Measurements from ENCODE around the gene JAG2. TPM values are rescaled to one million over a fixed set of nuclear protein-coding genes. Genes with fewer than 3 reads are reported as not detected.

Gene JAG2
- total RNA-seq, 4 donors from 2014 or later, result 7.6 to 27.4 (median 11.9) TPM

DNA sequence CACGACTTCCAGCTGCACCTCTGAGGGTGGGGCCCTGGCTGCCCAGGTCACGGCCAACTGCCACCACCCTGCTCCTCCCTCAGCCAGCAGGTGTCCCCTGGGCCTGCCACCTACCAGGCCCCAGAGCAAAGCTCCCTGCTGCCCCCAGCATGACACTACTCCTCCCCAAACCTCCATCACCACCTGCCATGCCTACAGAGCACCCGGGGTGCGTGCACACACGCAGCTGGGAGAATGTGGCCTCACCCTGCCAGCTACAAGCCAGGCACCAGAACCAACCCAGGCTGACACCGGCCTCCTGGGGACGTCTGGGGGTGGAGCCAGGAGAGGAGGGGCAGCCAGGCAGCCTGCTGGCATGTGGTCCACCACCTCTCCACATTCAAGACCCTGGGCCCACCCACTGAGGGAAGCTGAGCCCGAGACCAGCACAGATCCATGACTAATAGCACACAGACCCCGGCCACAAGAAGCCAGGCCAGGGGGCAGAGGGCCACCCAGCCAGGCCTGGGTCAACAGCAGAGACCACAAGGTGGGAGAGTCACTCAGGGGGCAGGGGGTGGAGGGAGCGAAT is 3.4 kb downstream of the JAG2 start:
- no peak for TF ChIP-seq POLR2A (IDR thresholded peaks at IDR 0.05)
- no peak for TF ChIP-seq CTCF (IDR thresholded peaks at IDR 0.05)
- no peak overlapping the region for H3K4me3 ChIP-seq
- H3K27ac ChIP-seq, result no peak overlapping the region
- H3K36me3 ChIP-seq, result no peaks in the 10 kb centered on the region
- H3K9me3 ChIP-seq, result no peaks in the 10 kb centered on the region
- peaks cover 0 to 9% of the 10 kb centered on the region in 2 donors for H3K27me3 ChIP-seq
- peaks cover 0 to 10% of the 10 kb centered on the region in 2 donors for H3K4me1 ChIP-seq
- DNase-seq, result no peak
- intact Hi-C loops (cut with DNase I; ENCODE audit: low total_unique reads), result no loop called here

DNA sequence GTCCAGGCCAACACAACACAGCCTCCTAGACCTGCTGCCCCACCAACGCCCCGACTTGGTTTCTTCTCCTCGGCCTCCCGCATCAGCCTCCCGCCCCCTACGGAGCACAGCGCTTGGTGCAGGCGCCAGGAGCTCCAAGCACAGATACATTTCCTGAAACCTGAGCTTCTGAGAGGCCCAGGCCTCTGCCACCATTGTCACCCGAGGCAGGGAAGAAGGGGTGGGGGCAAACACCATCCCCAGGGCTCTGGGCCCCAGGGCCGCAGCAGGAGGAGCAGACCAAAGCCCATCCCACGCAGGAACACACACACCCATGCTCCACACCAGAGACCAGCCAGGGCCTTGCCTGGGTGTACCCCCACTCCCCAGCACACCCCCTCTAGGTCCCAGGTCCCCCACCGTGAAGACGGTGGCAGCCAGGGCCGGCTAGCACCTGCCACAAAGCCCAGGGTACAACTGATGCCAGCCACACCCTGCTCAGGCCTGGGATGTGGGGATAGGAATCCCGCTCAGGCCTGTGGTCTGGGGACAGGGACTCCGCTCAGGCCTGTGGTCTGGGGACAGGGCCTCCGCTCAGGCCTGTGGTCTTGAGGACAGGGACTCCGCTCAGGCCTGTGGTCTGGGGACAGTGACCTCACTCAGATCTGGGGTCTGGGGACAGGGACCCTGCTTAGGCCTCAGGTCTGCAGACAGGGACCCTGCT is 5.4 kb downstream of the JAG2 start:
- H3K36me3 ChIP-seq, result no peaks in the 10 kb centered on the region
- intact Hi-C loops (cut with DNase I; ENCODE audit: low total_unique reads), result no loop called here
- peaks cover 0 to 10% of the 10 kb centered on the region in 2 donors for H3K4me1 ChIP-seq
- no peak overlapping the region for H3K27ac ChIP-seq
- H3K9me3 ChIP-seq, result no peaks in the 10 kb centered on the region
- H3K4me3 ChIP-seq, result no peak overlapping the region
- H3K27me3 ChIP-seq, result no peaks in the 10 kb centered on the region
- TF ChIP-seq CTCF (IDR thresholded peaks at IDR 0.05) (no peak), POLR2A (IDR thresholded peaks at IDR 0.05) (no peak)
- DNase-seq, result no peak

GRCh38 chr14:105162669-105162979 is 6.0 kb downstream of the JAG2 start:
- H3K36me3 ChIP-seq, result no peaks in the 10 kb centered on the region
- peaks cover 0 to 7% of the 10 kb centered on the region in 2 donors for H3K4me1 ChIP-seq
- no peak overlapping the region for H3K4me3 ChIP-seq
- DNase-seq, result no peak
- TF ChIP-seq CTCF (IDR thresholded peaks at IDR 0.05), result no peak
- no peak for TF ChIP-seq POLR2A (IDR thresholded peaks at IDR 0.05)
- no peaks in the 10 kb centered on the region for H3K9me3 ChIP-seq
- no peak overlapping the region for H3K27ac ChIP-seq
- intact Hi-C loops (cut with DNase I; ENCODE audit: low total_unique reads), result no loop called here
- H3K27me3 ChIP-seq, result no peaks in the 10 kb centered on the region

DNA sequence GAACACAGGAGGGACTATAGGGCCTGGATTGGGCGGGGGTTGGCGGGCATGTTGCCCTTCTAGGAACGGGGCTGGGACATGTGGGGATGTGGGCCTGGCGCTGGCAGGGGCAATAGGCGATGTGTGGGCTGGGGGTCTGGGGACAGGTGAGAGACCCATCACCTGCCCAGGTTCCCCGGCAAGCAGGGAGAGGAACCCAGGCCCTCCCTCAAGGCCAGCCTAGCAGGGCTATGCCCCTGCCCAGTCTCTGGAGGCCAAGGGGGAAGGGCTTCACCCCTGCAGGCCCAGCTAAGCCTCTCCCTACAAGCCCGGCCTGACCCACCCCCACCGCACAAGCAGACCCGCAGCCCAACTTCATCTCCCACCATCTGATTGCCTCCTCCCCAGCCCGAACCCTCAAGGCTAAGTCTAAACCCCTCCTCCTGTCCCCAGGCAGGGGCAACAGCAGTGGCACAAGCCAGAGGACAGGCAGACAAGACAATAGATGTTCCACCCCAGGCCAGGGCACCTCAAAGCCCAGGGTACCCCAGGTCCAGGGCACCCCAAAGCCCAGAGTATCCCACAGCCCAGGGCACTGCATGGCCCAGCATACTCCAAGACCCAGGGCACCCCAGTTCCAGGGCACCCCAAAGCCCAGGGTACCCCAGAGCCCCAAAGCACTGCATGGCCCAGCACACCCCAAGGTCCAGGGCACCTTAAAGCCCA is 6.5 kb downstream of the JAG2 start:
- Histone ChIP-seq H3K4me3 (no peak overlapping the region), H3K9me3 (no peaks in the 10 kb centered on the region), H3K36me3 (no peaks in the 10 kb centered on the region), H3K27ac (no peak overlapping the region), H3K27me3 (no peaks in the 10 kb centered on the region), H3K4me1 (peaks cover 0 to 4% of the 10 kb centered on the region in 2 donors)
- no peak for TF ChIP-seq CTCF (IDR thresholded peaks at IDR 0.05)
- TF ChIP-seq POLR2A (IDR thresholded peaks at IDR 0.05), result no peak
- no peak for DNase-seq
- intact Hi-C loops (cut with DNase I; ENCODE audit: low total_unique reads), result no loop called here

- Histone ChIP-seq H3K4me3 (no peak overlapping the region), H3K27ac (no peak overlapping the region), H3K4me1 (no peaks in the 10 kb centered on the region), H3K36me3 (no peaks in the 10 kb centered on the region), H3K9me3 (no peaks in the 10 kb centered on the region), H3K27me3 (no peaks in the 10 kb centered on the region)
- DNase-seq, result no peak
- intact Hi-C loops (cut with DNase I; ENCODE audit: low total_unique reads), result no loop called here
- TF ChIP-seq CTCF (IDR thresholded peaks at IDR 0.05) (no peak), POLR2A (IDR thresholded peaks at IDR 0.05) (no peak)
These were observed 7.3 kb downstream of the JAG2 start for GRCh38 chr14:105161309-105161708.
